Fibroblast of skin of abdomen (primary cell): ENCODE data around the gene SYT7. TPM values are rescaled to one million over a fixed set of nuclear protein-coding genes. Genes with fewer than 3 reads are reported as not detected.

Experiments
- DNase-seq: peaks from one replicate; pipeline ENCODE4 v3.0.0-alpha.2; 2013
- polyA plus RNA-seq, 2 experiments: library from polyadenylated mRNA; unstranded; fragments of 120-200 nt; gene quantifications; one replicate each; pipeline ENCODE4 v1.2.1, GENCODE V29; 2013; ENCODE audit not compliant: insufficient read length in 2 of 2

SYT7 gene, protein sequence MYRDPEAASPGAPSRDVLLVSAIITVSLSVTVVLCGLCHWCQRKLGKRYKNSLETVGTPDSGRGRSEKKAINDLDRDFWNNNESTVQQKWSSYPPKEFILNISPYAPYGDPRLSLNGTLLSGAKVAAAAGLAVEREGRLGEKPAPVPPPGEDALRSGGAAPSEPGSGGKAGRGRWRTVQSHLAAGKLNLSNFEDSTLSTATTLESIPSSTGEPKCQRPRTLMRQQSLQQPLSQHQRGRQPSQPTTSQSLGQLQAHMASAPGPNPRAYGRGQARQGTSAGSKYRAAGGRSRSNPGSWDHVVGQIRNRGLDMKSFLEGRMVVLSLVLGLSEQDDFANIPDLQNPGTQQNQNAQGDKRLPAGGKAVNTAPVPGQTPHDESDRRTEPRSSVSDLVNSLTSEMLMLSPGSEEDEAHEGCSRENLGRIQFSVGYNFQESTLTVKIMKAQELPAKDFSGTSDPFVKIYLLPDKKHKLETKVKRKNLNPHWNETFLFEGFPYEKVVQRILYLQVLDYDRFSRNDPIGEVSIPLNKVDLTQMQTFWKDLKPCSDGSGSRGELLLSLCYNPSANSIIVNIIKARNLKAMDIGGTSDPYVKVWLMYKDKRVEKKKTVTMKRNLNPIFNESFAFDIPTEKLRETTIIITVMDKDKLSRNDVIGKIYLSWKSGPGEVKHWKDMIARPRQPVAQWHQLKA
- polyA plus RNA-seq (2013, experiment 1 of 2; ENCODE audit: insufficient read length): 3.5 TPM
- polyA plus RNA-seq (2013, experiment 2 of 2; ENCODE audit: insufficient read length): 2.9 TPM

GRCh38 chr11:61581030-61581928, at the start of gene SYT7:
TSS of gene SYT7 (minus strand) at chr11:61581076. CDS start at chr11:61580820, 256 bp downstream.
- DNase-seq: peak; percentile 96

DNA sequence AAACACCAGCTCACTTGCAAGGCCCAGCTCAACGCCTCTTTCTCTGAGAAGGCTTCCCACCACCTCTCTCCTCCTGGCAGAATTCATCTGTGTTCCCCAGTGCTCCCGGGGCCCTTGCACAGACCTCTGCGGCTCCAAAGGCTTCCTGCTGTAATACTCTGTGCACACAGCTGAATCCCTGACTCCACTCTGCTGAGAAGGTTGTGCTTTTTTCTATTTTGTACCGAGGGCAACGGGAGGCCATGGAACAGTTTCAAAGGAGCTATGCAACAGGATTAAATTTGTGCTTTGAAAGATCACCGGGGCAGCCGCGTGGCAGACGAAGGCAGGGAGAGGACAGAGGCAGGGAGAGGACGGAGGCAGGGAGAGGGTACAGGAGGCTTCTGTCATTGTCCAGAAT, 49.2 kb upstream of the SYT7 start:
- no peak for DNase-seq

DNA sequence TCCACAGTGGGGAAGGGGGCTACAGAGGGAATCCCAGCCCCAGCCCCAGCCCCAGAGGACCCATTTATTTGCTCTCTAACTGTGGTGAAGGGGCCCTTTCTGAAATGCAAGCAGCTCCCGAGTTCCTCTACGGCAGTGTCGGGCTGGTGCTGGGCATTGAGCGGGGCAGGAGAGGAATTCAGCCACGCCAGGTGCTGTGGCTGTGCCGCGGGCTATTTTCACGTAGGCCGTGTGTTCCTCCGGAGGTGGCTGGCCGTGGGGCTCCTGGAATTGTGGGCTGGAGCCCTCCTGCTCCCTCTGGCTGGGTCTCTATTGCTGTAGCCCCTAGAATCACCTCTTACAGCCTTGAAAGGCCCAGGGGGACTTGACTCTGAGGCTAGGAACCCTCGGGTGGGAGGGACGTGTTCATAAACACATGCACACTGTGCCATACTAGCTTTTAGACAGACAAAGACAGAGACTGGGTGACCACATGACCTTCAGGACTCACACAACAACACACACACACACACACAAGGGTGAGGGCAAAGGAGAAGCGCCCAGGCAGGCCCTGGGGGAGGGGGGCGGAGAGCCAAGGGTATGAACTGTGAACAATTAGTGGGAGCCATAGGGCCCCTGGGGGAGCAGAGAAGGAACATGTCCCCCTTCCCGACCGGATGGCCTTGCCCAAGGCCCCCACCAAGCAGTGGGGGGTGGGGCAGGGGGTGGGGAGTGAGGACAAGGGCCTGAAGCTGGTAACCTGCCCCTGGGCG, 48.4 kb upstream of the SYT7 start:
- no peak for DNase-seq

GRCh38 chr11:61628662-61628970, 47.7 kb upstream of the SYT7 start:
- no peak for DNase-seq

GRCh38 chr11:61627850-61628661, 47.2 kb upstream of the SYT7 start:
- peak; percentile 50 for DNase-seq

DNA sequence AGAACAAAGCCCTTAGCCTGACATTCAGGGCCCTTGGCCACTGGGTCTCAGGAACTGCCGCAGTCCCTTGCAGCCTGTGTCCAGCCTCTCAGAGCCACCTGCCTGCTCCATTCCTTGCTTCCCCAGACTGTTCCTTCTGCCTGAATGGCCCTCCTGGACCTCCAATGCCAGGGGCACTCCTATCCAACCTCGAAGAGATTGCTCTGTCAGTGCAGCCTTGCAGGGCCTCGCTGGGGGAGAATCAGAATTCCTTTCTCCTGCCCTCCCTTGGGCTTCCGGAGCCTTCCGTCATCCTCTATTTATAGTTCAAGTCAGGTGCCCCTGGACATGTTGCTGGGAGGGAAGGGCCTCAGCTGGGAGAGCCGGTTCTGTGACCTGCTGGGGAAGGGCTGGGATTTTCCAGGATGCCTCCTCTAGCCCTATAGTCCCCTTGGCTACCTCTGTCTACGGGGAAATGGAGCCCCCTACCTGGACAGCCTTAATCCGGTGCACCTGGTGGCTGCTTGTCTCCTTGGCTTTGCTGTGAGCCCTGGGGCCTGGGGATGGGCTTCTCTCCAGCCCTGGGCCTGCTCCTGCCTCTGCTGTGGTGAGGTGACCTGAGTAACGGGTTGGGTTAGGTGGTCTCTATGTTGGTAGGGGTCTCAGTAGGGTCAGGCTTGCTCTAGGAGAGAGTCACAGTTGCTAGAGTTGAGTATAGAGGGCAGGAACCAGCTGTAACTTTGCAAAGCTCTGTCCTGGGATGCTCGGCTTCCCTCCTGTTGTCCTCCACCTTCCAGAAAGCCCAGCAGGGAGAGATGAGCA, 45.9 kb upstream of the SYT7 start:
- no peak for DNase-seq

- DNase-seq: no peak
These were observed 44.6 kb upstream of the SYT7 start for GRCh38 chr11:61625525-61625924.

DNA sequence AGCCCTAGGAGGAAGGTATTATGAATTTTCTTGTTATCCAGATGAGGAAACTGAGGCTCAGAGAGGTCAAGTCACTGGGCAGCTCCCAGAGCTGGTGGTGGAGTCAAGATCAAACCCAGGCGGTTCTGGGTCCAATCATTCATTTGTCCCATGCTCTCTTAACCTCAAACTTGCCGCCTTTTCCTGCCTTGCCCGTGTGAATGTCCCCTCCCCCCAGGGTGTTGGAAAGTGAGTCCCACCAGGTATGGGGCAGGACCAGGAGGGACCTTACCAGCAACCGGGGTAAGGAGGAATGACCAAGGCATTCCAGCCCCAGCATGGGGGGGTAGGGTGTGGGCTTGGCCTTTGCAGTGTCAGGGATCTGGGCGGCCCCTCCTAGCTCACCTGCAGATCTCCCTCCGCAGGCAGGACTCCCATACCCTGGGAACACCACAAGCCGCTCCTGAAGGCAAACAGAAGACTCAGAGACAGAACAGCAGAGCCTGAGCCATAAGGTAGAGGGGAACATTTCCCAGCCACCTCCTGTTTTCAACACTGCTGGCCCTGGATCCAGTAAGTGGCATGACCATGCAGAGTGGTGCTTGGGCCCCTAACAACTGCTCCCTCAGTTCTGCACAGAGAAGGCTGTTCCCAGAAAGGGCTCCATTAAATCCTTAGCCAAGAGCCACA, 41.2 kb upstream of the SYT7 start:
- DNase-seq: no peak

DNA sequence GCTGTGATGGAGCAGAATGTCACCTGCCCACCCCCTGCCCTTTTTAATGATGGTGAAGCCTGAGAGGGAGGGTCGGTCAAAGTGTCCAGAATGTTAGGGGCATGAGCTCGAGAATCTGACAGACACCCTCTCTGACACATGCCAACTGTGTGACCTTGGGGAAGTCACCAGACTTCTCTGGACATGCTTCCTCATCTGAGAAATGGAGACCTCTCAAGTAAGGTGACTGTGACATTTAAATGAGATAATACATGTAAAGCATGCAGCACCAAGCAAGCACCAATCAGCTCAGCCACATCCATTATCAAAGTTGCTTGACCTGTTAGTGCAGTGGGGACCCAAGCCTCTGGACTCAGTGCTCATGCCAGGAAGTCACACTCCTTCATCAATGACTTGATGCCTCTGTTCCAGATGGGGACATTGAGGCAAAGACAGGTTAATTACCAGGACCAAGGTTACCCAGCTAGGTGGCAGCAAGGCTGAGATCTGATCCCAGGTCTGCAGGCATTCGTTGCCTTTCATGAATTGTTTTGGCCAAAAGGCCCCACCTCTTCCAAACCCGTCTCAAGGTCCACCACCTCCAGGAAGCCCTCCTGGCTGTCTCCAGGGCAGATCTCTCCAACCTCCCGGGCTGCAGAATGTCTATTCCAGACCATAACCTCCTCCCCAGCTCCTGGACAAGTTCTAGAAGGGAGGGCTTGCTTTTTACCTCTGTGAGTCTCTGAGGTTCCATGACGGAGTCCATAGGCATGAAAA, 38.8 kb upstream of the SYT7 start:
- no peak for DNase-seq

DNA sequence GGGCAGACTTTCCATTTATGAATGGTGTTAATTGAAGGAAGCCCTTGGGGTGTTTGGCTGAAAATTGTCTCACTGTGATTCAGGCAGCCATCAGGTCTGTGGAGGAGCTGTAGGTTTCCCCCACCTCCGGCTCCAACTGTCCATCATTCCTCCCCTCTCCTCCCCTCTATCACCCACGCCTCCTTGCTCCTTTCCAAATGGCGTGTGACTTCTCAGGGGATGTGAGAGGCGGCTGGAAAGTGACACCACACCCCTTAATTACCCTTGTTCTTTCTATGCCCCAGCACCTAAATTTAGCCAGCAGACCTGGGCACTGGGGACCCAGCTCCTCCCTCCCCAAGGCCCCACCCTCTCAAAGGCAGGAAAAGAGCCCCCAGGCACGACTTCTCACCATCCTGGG, 38.1 kb upstream of the SYT7 start:
- no peak for DNase-seq

DNA sequence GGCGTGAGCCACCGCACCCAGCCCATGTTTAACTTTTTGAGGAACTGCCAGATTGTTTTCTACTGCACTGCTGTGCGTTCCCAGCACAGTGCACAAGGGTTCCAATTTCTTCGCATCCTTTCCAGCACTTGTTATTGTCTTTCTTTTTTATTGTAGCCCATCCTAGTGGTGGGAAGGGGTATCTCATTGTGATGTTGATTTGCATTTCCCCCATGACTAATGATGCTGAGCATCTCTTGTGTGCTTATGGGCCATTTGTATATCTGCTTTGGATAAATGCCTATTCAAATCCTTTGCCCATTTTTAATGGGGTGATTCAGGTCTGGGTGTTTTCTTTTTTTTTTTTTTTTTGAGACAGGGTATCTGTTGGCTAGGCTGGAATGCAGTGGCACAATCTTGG, 36.6 kb upstream of the SYT7 start:
- no peak for DNase-seq

- peak; percentile 85 for DNase-seq
These were observed 35.6 kb upstream of the SYT7 start for GRCh38 chr11:61616434-61616833.

DNA sequence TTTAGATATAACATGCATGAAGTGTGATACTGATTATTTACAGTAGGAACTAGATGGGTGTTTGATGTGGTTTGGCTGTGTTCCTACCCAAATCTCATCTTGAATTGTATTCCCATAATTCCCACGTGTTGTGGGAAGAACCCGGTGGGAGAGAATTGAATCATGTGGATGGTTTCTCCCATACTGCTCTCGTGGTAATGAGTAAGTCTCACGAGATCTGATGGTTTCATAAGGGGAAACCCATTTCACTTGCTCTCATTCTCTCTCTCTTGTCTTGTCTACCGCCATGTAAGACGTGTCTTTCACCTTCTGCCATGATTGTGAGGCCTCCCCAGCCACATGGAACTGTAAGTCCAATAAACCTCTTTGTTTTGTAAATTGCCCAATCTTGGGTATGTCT, 33.9 kb upstream of the SYT7 start:
- DNase-seq: peak; percentile 81

GRCh38 chr11:61613870-61614269, 33.0 kb upstream of the SYT7 start:
- DNase-seq: no peak

- DNase-seq: no peak
These were observed 32.2 kb upstream of the SYT7 start for GRCh38 chr11:61613051-61613450.

DNA sequence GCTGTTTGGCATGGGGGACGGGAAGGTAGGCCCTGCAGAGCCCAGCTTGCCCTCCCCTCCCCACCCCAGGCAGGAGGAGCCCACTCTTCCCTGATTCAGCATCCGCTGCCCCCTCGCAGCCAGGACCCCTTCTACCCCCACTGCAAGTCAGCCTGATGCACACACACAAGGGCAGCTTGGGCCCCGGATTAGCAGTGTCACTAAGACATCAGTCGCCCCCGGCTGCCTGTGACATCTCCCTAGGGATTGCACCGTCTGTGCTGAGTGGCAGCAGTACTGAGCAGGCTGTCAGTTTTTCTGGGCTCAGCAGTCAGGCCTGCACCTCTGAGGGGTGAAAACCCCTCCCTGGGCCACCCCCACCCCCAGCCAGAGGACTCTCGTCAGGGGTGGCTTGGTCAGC, 30.4 kb upstream of the SYT7 start:
- no peak for DNase-seq

DNA sequence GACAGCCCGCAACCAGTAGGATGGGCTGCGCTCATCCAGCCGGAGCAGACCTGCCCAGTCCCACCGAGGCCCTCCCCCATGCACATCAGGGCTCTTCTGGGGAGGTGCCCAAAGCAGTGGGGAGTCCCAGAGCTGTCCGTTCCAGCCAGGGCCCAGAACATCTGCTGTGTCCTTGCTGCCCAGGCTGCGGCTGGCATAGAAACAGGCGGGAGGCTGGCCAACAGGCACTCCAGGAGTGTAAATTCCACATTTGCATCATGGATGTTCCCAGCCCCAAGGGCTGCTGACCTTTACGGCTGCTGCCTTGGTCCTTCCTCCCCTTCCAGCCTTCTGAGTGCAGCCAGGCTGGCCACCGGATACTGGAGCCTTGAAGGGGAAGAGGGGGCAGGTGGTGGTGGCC, 30.0 kb upstream of the SYT7 start:
- no peak for DNase-seq

DNA sequence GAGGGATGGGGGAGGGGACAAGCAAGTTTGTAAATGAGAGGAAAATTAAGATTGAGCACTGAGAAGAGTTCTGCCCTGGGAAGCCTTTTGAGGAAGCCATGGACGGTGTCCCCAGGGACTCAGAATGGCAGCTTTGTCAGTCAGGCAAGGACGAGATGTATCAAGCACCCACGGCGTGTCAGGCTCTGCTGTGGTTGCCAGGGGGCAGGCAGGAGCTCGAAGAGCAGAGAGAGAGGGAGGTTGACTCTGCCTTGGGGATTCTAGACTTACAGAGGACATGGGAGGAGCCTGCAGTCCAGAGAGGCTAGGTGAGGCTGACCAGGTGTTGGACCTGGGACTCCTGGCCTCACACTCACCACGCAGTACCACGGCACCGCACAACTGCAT, 29.1 kb upstream of the SYT7 start:
- DNase-seq: no peak
